Breast epithelium (tissue), 4 donors: Measurements from ENCODE around the gene EEF1A2. TPM values are rescaled to one million over a fixed set of nuclear protein-coding genes. Genes with fewer than 3 reads are reported as not detected.

ENCODE experiments used
- DNase-seq, 2 donors: peaks; one replicate each; pipeline ENCODE4 v3.0.0-alpha.2; 2019; ENCODE audit warnings: low spot score in 2 of 2
- H3K27ac ChIP-seq, 2 donors: fragments of 200-600 bp; sonication (generic) in 1 of 2; one replicate each; pipeline ENCODE4 v1.5.1; 2016 to 2019; ENCODE audit warnings: mild to moderate bottlenecking in 1 of 2
- H3K27me3 ChIP-seq, 2 donors: fragments of 200-600 bp; sonication (generic) in 1 of 2; one replicate each; pipeline versions ENCODE4 v1.5.1 to v1.6.0; 2017 to 2019; ENCODE audit warnings: control low read depth in 1 of 2, mild to moderate bottlenecking in 1 of 2
- H3K36me3 ChIP-seq: fragments of 200-600 bp; one replicate; pipeline ENCODE4 v1.5.1; 2019
- H3K4me1 ChIP-seq, 2 donors: fragments of 200-600 bp; sonication (generic); one replicate each; pipeline ENCODE4 v1.5.1; 2016 to 2019; ENCODE audit warnings: control low read depth in 1 of 2
- H3K4me3 ChIP-seq, 3 donors: fragments of 200-600 bp; sonication (generic); 1 replicate in 2 of 3; 2 replicates in 1 of 3; pipeline ENCODE4 v1.5.1; 2016 to 2019; ENCODE audit warnings: mild to moderate bottlenecking in 3 of 3, moderate library complexity in 2 of 3
- H3K9me3 ChIP-seq, 2 donors: fragments of 200-600 bp; sonication (generic) in 1 of 2; one replicate each; pipeline ENCODE4 v1.5.1; 2016 to 2019; ENCODE audit warnings: control low read depth in 1 of 2
- POLR2A ChIP-seq: fragments of 450-650 bp; IDR thresholded peaks from one replicate; pipeline ENCODE4 v1.6.1; 2016; ENCODE audit warnings: antibody characterized with exemption, mild to moderate bottlenecking, moderate library complexity
- POLR2AphosphoS5 ChIP-seq, 3 donors: sonication (generic); formaldehyde crosslinking; IDR thresholded peaks; one replicate each; pipeline ENCODE4 v1.6.1; 2017; ENCODE audit warnings: antibody characterized with exemption in 3 of 3
- intact Hi-C: fragments of 100-400 bp; cut with DNase I; formaldehyde crosslinking; loops from one replicate; pipeline ENCODE4 v1.15.1; 2023; ENCODE audit warnings: low total_unique reads
- total RNA-seq, 3 donors: library from RNA; depleted of rRNA; stranded (reverse); fragments of >200 nt; gene quantifications; one replicate each; pipeline ENCODE4 v1.1.0, GENCODE V29; 2016
- TF ChIP-seq, protein P1 (sequence below), 3 donors: fragments of 450-650 bp; IDR thresholded peaks; one replicate each; pipeline ENCODE4 v1.5.1; 2016 to 2017; ENCODE audit warnings: antibody characterized with exemption in 3 of 3, mild to moderate bottlenecking in 3 of 3, moderate library complexity in 3 of 3

The EEF1A2 gene
- total RNA-seq: 10 to 100 TPM in 1 of 3 donors, 1 to 10 TPM in 1, under 1 TPM in 1; 0.48 to 20.6 (median 4.8) TPM

DNA sequence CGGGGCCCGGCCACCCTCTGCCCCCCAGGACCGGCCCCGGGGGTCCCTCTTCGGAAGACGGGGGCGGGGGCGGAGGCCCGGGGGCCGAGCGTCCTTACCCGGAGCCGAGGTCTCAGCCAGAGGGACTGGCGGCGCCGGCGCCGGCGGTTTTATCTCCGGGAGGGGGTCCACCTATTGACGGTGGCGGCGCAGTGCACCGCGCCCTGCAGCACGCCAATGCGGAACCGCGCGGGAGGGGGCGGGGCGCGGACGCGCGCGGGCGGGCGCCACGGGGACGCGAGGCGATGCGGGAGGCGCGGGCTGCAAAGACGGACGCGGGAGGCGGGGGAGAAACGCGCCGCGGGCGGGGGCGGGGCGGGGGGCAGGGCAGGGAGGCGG is at the start of gene EEF1A2:
Gene EEF1A2 (minus strand): TSS at position 124 of the 378 bp plus-strand sequence. CDS start 1,320 bp downstream, outside the sequence.
- H3K27ac ChIP-seq: no peak within 1 kb of the TSS
- no peaks in the 10 kb centered on the region for H3K36me3 ChIP-seq
- peaks cover 0 to 3% of the 10 kb centered on the region in 2 donors for H3K9me3 ChIP-seq
- TF ChIP-seq, protein P1, sequence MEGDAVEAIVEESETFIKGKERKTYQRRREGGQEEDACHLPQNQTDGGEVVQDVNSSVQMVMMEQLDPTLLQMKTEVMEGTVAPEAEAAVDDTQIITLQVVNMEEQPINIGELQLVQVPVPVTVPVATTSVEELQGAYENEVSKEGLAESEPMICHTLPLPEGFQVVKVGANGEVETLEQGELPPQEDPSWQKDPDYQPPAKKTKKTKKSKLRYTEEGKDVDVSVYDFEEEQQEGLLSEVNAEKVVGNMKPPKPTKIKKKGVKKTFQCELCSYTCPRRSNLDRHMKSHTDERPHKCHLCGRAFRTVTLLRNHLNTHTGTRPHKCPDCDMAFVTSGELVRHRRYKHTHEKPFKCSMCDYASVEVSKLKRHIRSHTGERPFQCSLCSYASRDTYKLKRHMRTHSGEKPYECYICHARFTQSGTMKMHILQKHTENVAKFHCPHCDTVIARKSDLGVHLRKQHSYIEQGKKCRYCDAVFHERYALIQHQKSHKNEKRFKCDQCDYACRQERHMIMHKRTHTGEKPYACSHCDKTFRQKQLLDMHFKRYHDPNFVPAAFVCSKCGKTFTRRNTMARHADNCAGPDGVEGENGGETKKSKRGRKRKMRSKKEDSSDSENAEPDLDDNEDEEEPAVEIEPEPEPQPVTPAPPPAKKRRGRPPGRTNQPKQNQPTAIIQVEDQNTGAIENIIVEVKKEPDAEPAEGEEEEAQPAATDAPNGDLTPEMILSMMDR (IDR thresholded peaks at IDR 0.05): no peak
- TF ChIP-seq POLR2A (no peak), POLR2AphosphoS5 (IDR thresholded peaks at IDR 0.05) (no peak)
- peak within 1 kb of the TSS; percentile 15 to 73 (median 51) for H3K4me3 ChIP-seq
- intact Hi-C loops: no loop called here
- peaks cover 7 to 72% of the 10 kb centered on the region in 2 donors for H3K27me3 ChIP-seq
- peaks cover 0 to 10% of the 10 kb centered on the region in 2 donors for H3K4me1 ChIP-seq
- DNase-seq: no peak

DNA sequence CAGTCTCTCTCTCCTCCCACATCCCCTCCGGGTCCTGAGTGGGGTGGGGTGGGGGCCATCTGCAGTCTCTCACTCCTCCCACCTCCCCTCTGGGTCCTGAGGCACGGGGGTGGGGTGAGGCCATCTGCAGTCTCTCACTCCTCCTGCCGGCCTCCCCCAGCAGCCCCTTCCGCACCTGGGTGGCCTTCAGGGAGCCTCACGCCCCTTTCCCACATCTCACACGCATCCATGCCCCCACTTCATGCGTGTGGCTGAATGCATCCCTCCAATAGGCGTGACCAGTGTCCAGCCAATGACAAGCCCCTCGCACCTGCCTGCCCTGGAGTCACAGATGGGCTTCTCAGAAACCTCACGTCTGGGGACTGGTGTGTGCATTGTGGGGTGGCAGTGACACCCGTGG is 49.7 kb upstream of the EEF1A2 start:
- Histone ChIP-seq H3K36me3 (no peaks in the 10 kb centered on the region), H3K4me3 (no peak overlapping the region), H3K9me3 (no peaks in the 10 kb centered on the region), H3K27me3 (peaks cover 0 to 25% of the 10 kb centered on the region in 2 donors), H3K4me1 (no peaks in the 10 kb centered on the region), H3K27ac (no peak overlapping the region)
- intact Hi-C loops: no loop called here
- no peak for DNase-seq
- no peak for TF ChIP-seq POLR2A

DNA sequence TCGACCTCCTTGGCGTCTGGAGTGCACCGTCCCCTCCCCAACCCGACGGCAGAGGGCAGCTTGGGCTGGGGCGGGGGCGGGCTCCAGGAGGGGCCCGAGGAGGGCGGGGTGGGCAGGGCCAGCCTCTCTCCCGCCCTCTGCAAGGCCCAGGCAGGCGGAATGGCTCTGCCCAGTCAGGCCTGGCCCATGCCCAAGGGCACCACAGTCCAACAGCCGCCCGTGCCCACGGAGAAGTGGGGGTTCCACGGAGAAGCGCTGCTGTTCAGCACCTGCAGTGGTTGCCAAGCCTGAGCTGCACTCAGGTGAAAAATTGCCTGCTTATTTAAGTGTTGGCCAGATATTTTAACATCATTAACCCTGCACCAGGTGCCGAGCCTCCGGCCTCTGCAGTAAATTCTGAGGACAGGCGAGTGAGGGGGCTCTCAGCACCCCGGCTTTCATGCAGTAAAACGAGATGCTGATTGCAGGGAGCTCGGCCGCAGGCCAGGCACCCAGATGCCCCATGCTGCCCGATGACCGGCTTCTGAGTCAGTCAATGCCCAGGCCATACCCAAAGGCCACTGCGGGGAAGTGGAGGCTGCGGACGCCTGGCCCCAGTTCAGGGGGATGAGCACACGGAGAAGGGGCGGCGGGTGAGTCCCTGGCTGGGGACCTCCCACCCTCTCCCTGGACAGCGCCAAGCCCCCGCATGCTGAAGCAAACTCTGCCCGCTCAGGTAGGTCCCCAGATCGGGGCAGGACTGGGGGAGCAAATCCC is 49.0 kb upstream of the EEF1A2 start, which contains the start of gene SRMS:
Gene SRMS (minus strand): TSS at position 25 of the 756 bp plus-strand sequence. CDS start 286 bp downstream, outside the sequence.
- Histone ChIP-seq H3K27ac (no peak within 1 kb of the TSS), H3K27me3 (peaks cover 0 to 25% of the 10 kb centered on the region in 2 donors), H3K9me3 (no peaks in the 10 kb centered on the region), H3K4me3 (no peak within 1 kb of the TSS), H3K36me3 (no peaks in the 10 kb centered on the region), H3K4me1 (no peaks in the 10 kb centered on the region)
- TF ChIP-seq POLR2AphosphoS5 (IDR thresholded peaks at IDR 0.05): no peak
- intact Hi-C loops: no loop called here
- no peak for DNase-seq

DNA sequence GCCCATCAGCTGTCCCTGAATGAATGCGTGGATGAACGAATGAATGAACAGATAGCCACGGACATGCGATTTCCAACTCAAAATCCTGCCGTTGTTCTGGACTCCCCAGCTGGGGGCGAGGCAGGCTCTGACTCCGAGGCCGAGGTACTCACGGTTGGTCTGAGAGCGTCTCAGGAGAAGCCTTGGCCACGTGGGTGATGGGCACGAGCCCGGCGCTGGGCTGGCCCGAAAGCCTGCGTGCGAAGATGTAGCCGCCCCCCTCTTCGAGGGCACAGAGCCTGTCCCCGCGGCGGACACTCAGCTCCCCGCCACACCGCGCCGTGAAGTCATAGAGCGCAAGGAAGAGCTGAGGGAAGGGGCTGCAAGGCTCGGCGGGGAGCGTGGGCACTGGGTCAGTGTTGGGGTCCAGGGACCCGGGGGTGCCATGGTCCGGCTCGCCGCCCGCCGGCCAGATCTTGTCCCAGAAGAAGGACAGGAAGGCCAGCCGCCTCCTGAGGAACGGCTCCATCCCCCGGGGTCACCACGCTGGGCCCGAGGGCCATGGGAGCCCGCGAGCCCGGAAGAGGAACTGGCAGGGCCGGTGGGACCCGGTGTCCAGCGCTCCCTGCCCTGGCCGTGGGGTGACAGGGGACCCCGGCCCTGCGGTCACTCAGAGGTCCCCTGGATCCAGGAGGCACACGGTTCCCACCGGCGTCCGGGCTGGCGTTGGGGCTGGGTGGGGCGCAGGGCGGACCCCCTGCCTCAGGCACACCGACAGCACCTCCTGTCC is 48.3 kb upstream of the EEF1A2 start:
- DNase-seq: no peak
- no peaks in the 10 kb centered on the region for H3K9me3 ChIP-seq
- H3K36me3 ChIP-seq: no peaks in the 10 kb centered on the region
- H3K27me3 ChIP-seq: peaks cover 0 to 25% of the 10 kb centered on the region in 2 donors
- no peaks in the 10 kb centered on the region for H3K4me1 ChIP-seq
- intact Hi-C loops: no loop called here
- H3K27ac ChIP-seq: no peak overlapping the region
- H3K4me3 ChIP-seq: no peak overlapping the region
- TF ChIP-seq, protein P1 (IDR thresholded peaks at IDR 0.05): no peak
- TF ChIP-seq POLR2AphosphoS5 (IDR thresholded peaks at IDR 0.05) (no peak), POLR2A (no peak)

DNA sequence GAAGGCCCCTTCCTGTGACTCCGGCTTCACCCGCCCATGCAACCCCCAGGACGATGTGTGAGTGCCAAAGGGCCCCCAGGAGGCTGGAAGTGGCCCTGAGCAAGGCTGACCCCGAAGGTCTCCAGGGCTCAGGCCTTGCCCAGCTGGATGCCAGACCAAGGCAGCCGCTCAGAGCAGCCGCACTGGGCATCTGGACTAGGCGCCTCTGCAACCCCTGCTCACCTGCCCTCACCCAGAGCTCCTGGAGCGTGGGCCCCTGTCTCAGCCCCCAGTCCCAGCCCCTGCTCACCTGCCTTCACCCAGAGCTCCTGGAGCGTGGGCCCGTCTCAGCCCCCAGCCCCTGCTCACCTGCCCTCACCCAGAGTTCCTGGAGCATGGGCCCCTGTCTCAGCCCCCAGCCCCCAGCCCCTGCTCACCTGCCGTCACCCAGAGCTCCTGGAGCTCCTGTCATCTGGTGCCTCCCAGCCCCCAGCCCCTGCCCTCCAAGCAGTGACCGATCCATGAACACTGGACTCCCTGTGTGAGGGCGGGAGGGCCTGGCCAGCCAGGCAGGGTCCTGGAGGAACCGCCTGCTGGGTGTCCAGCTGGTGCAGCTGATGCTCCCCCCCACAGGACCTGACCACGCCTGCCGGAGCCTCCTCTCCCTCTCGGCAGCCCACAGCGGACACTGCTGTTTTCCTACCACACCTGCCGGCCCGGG is 47.5 kb upstream of the EEF1A2 start:
- Histone ChIP-seq H3K4me1 (no peaks in the 10 kb centered on the region), H3K4me3 (no peak overlapping the region), H3K27me3 (peaks cover 0 to 25% of the 10 kb centered on the region in 2 donors), H3K27ac (no peak overlapping the region), H3K36me3 (no peaks in the 10 kb centered on the region), H3K9me3 (no peaks in the 10 kb centered on the region)
- no peak for TF ChIP-seq POLR2AphosphoS5 (IDR thresholded peaks at IDR 0.05)
- intact Hi-C loops: no loop called here
- DNase-seq: no peak

DNA sequence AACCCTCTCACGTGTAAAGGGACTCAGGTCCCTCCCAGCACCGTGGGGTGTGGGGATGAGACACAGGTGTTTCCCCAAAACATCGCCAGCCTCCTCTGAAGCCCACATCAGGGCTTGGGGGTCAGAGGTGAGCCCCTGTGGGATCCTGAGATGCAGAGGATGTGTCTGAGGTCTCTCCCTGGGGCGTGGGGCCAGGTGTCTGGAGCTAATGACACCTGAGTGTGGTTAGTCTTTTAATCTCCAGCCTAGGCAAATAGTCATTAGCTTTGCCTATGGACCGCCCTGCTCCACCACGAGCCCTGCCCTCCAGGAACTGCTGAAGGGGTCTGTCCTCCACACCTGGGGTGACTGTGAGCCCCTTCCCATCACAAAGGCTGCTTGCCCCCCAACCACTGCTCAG is 46.9 kb upstream of the EEF1A2 start:
- Histone ChIP-seq H3K9me3 (no peaks in the 10 kb centered on the region), H3K27ac (no peak overlapping the region), H3K27me3 (peaks cover 0 to 25% of the 10 kb centered on the region in 2 donors), H3K36me3 (no peaks in the 10 kb centered on the region), H3K4me3 (no peak overlapping the region), H3K4me1 (no peaks in the 10 kb centered on the region)
- intact Hi-C loops: no loop called here
- no peak for TF ChIP-seq POLR2AphosphoS5 (IDR thresholded peaks at IDR 0.05)
- TF ChIP-seq, protein P1 (IDR thresholded peaks at IDR 0.05): no peak
- no peak for TF ChIP-seq POLR2A
- DNase-seq: no peak
